ENCODE results near the gene CLINT1.
A peak's percentile ranks its signal among the peaks of the same experiment; 100 is the strongest.

Gene CLINT1

GRCh38 chr5:157821822-157822622 lies 36.9 kb downstream of the CLINT1 start:
- peak in 1 of 2 donors; percentile 9 for DNase-seq (ENCODE audit: extremely low read depth in 1 of 2, low read depth in 1 of 2)

- no peak for DNase-seq (ENCODE audit: extremely low read depth in 1 of 2, low read depth in 1 of 2)
These were observed 37.5 kb downstream of the CLINT1 start for GRCh38 chr5:157821405-157821804.

- no peak for DNase-seq (ENCODE audit: extremely low read depth in 1 of 2, low read depth in 1 of 2)
These were observed 38.2 kb downstream of the CLINT1 start for GRCh38 chr5:157820593-157821252.

DNA sequence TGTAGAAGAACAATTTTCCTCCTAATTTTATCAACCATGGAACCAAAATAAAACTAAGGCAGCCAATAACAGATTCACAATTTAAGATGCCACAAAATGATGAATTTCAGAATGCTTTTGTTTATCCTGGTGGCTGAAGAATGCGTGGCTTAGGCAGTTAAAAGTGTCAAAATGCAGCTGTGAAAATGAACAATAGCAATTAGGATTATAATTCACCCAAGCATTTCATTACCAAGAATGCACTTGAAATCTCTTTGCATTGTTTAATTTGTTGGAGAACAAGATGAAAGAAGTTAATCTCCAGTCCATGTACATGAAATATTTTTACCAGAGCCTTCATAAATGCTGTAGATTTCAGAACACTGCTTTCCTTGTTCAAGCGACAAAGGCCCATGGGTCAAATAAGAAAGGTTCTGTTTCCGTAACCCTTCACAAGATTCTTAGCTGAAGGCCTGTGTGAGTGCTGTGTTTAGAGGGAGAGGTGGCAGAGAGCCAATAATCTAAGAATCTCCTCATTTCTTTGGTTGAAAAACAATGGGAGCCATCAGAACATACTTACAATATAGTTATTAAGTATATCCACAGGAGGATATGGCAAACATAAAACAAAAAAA lies 39.3 kb downstream of the CLINT1 start:
- DNase-seq (ENCODE audit: extremely low read depth in 1 of 2, low read depth in 1 of 2): no peak

- no peak for DNase-seq (ENCODE audit: extremely low read depth in 1 of 2, low read depth in 1 of 2)
These were observed 40.6 kb downstream of the CLINT1 start for GRCh38 chr5:157818368-157818767.

GRCh38 chr5:157817928-157818327 lies 41.0 kb downstream of the CLINT1 start:
- no peak for DNase-seq (ENCODE audit: extremely low read depth in 1 of 2, low read depth in 1 of 2)

DNA sequence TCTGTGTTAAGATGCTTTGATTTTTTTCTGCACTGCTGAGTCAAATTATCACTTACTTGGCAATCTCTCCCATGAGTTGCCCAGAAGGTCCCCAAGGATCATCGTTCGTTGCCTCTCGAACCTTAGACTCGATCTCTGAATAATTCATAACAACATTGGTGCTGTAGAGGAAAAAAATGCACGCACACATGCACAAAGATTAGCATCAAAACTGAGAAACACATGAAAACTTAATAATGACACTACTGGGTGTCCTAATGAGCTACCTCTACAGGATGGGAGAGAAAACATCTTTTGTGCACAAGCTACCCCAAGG lies 41.6 kb downstream of the CLINT1 start:
- no peak for DNase-seq (ENCODE audit: extremely low read depth in 1 of 2, low read depth in 1 of 2)

- no peak for DNase-seq (ENCODE audit: extremely low read depth in 1 of 2, low read depth in 1 of 2)
These were observed 42.1 kb downstream of the CLINT1 start for GRCh38 chr5:157816682-157817386.

- DNase-seq (ENCODE audit: extremely low read depth in 1 of 2, low read depth in 1 of 2): no peak
These were observed 46.9 kb downstream of the CLINT1 start for GRCh38 chr5:157812086-157812485.

DNA sequence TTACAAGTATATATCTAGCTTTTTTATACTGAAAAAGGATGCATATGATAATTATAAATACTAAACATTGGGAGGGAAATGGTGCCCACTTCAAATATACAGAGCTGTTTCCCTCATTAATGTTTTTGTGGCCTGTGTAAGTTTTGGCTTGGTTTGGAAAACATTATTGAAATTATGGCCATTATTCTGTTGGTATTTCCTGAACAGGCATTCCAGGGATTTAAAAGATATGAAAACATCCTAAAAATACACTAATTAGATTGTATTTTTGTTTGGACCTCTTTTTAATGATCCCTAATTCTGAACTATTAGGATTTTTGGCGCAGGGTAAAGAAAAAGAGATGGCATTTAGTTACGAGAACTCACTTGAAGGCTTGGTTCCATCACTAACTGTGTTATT lies 50.9 kb downstream of the CLINT1 start:
- no peak for DNase-seq (ENCODE audit: extremely low read depth in 1 of 2, low read depth in 1 of 2)

DNA sequence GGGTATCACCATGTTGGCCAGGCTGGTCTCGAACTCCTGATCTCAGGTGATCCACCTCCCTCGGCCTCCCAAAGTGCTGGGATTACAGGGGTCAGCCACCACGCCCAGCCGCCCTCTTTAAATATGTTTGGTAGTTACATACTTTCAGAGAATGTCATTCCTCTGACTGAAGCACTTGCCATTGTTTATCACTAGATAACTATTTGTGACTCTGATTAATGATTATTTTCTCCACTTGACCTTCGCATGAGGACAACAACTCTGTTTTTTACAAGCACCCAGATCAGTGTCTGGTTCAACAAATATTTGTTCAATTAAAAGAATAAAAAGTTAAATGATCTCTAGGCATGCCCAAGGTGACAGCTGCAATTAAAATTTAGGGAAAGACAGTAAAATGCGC lies 56.2 kb downstream of the CLINT1 start:
- DNase-seq (ENCODE audit: extremely low read depth in 1 of 2, low read depth in 1 of 2): no peak

DNA sequence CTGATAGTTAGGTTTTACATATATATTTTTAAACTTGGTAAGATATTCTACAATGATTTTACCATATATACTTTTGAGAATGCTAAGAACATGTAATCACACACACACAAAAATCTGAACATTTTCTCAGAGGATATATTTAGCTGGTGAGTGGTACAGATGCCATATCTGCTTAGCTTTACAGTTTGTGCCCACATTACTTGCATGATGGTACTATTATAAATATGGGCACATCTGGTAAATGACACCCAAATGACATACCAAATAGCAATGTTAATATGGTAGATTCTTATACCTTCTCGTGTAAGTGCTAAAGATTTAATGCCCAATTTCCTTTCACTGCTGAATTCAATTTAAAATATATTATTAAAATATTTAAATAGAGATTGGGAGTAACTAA lies 58.8 kb downstream of the CLINT1 start:
- DNase-seq (ENCODE audit: extremely low read depth in 1 of 2, low read depth in 1 of 2): no peak

- no peak for DNase-seq (ENCODE audit: extremely low read depth in 1 of 2, low read depth in 1 of 2)
These were observed 59.4 kb downstream of the CLINT1 start for GRCh38 chr5:157799578-157799977.

GRCh38 chr5:157793301-157793700 lies 65.6 kb downstream of the CLINT1 start:
- no peak for DNase-seq (ENCODE audit: extremely low read depth in 1 of 2, low read depth in 1 of 2)

GRCh38 chr5:157785801-157786200 lies 73.1 kb downstream of the CLINT1 start:
- DNase-seq (ENCODE audit: extremely low read depth in 1 of 2, low read depth in 1 of 2): no peak

- DNase-seq (ENCODE audit: extremely low read depth in 1 of 2, low read depth in 1 of 2): no peak
These were observed 79.7 kb downstream of the CLINT1 start for GRCh38 chr5:157779221-157779620.

DNA sequence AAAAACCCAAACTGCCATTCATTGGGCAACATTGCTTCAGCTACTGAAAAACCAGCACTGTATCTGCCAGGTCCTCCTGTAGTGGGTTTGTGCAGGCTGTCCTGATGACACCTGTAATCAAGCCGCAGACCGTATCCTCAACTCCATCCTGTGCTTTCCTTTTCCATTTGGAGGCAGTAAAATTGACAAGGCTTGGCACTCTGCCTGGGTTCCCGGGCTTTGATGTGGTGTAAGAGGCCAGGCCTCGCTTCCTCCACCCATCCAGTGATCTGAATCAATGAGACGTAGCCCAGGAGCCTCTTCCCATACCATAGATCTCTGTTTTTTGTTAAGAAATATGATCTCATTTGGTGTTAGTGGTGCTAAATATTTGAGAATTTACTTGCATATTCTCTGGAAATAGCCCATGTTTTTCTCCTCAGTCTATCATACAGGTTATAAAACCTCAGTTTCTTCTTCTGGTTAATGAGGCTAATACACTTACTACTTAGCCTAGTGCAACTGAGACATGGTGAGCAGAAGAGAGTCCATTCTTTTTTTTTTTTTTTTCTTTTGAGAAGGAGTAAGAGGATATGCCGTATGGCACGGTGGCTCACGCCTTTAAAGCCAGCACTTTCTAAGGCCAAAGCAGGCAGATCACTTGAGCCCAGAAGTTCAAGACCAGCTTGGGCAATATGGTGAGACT lies 80.7 kb downstream of the CLINT1 start:
- DNase-seq (ENCODE audit: extremely low read depth in 1 of 2, low read depth in 1 of 2): no peak

DNA sequence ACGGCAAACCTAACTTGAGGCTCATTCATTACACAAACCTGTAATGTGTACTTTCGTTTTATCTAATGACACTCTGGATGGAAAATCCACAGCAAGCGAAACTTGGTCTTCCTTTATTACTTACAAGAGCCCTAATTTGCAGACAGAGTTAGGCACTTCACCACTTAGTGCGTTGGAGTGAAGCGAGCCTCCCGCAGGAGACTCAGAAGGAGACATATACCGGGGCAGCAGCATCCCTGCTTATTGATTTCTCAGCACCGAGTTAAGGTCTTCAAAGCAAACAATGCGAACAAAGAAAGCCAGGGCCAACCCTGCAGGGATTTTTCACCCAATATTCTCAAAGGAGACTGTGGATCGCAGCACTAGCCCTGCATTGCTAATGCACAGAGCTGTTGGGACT lies 86.8 kb downstream of the CLINT1 start:
- DNase-seq (ENCODE audit: extremely low read depth in 1 of 2, low read depth in 1 of 2): no peak

- no peak for DNase-seq (ENCODE audit: extremely low read depth in 1 of 2, low read depth in 1 of 2)
These were observed 88.3 kb downstream of the CLINT1 start for GRCh38 chr5:157770665-157771064.

DNA sequence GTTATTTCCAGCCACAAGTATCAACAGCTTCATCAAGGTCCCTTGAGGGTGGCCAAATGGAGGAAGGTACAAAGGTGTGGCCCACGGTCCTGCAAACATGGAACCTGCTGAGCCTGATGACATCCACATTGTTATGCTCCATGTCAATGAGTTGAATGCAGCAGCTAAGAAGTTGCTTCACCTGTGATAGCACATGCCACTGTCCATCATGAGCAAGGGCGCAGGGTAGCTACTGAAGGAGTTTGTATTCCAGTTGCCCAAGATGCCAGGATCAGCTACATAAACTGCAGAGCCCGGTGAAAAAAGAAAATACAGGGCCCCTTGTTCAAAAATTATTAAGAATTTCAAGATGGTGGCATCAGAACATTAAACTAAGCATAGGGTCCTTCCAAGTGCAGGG lies 91.3 kb downstream of the CLINT1 start:
- no peak for DNase-seq (ENCODE audit: extremely low read depth in 1 of 2, low read depth in 1 of 2)

- DNase-seq (ENCODE audit: extremely low read depth in 1 of 2, low read depth in 1 of 2): no peak
These were observed 92.0 kb downstream of the CLINT1 start for GRCh38 chr5:157766902-157767301.

Data from stimulated activated CD8-positive, alpha-beta memory T cell treated with anti-CD3 and anti-CD28 coated beads, Interleukin-7, amount 100 ng/mL, for 48 hours (primary cell).